Loucy (cell line): ENCODE measurements around the gene LCN9.

ENCODE experiments used
- CTCF ChIP-seq: fragments of 200-600 bp; sonication (generic); conservative IDR thresholded peaks from 2 replicates; pipeline ENCODE4 v1.5.1; 2014; ENCODE audit warnings: mild to moderate bottlenecking, antibody characterized with exemption, low read length
- EZH2phosphoT487 ChIP-seq: fragments of 200-600 bp; IDR thresholded peaks from 2 replicates; pipeline ENCODE4 v1.6.1; 2018; ENCODE audit warnings: antibody characterized with exemption, mild to moderate bottlenecking, moderate library complexity, borderline replicate concordance

GRCh38 chr9:135715056-135715595 lies 52.0 kb downstream of the LCN9 start:
- TF ChIP-seq CTCF (no peak), EZH2phosphoT487 (no peak)
